Ovary (tissue), 9 donors: ENCODE results near the gene GPC1. TPM values are rescaled to one million over a fixed set of nuclear protein-coding genes. Genes with fewer than 3 reads are reported as not detected.

ENCODE experiments used
- DNase-seq, 5 donors: peaks; one replicate each; pipeline ENCODE4 v3.0.0-alpha.2; 2019 to 2020
- H3K27ac ChIP-seq, 2 donors: fragments of 200-600 bp; one replicate each; pipeline versions ENCODE4 v1.5.1 to v1.8.0; 2019 to 2022
- H3K27me3 ChIP-seq: fragments of 200-600 bp; one replicate; pipeline ENCODE4 v1.8.0; 2022
- H3K36me3 ChIP-seq: fragments of 200-600 bp; sonication (generic); one replicate; pipeline ENCODE4 v1.5.1; 2019
- H3K4me1 ChIP-seq: one replicate; pipeline ENCODE4 v1.8.1; 2013; ENCODE audit warnings: mild to moderate bottlenecking, moderate library complexity; ENCODE audit not compliant: insufficient read depth
- H3K4me3 ChIP-seq: fragments of 200-600 bp; sonication (generic); one replicate; pipeline ENCODE4 v1.5.1; 2017
- H3K9me3 ChIP-seq, 2 donors: fragments of 200-600 bp in 1 of 2; sonication (generic) in 1 of 2; one replicate each; pipeline versions ENCODE4 v1.5.1 to v1.8.1; 2013 to 2019; ENCODE audit warnings: mild to moderate bottlenecking in 1 of 2, moderate library complexity in 1 of 2
- EP300 ChIP-seq: sonication (generic); formaldehyde crosslinking; IDR thresholded peaks from one replicate; pipeline ENCODE4 v1.6.1; 2017; ENCODE audit warnings: antibody characterized with exemption
- POLR2A ChIP-seq: fragments of 450-650 bp; IDR thresholded peaks from one replicate; pipeline ENCODE4 v1.6.1; 2017; ENCODE audit warnings: antibody characterized with exemption, mild to moderate bottlenecking, moderate library complexity
- WGBS, 3 donors: extraction: QIAGEN DNeasy Blood & Tissue Kit in 1 of 3; methylation state at CpG; one replicate each; pipeline versions ENCODE4 v1.1.5 to v1.1.7; 2013 to 2017; 5-methylcytosine and 5-hydroxymethylcytosine counted together
- intact Hi-C, 4 donors: fragments of 100-400 bp; cut with DNase I; formaldehyde crosslinking; loops; one replicate each; pipeline versions ENCODE4 v1.11.0 to v1.15.1; 2022 to 2023
- polyA plus RNA-seq, 2 donors: library from polyadenylated mRNA; stranded (reverse); fragments of 200-250 nt in 1 of 2; fragments of 350-450 nt in 1 of 2; fragmentation: Illumina TruSeq in 1 of 2; extraction: RNeasy Lipid Tissue Mini Kit (QIAGEN cat#74804) in 1 of 2; gene quantifications; one replicate each; pipeline ENCODE4 v1.2.3, GENCODE V29; 2013 to 2014
- total RNA-seq, 7 donors: library from RNA; depleted of rRNA in 2 of 7; stranded (reverse); fragments of >200 nt in 2 of 7; fragmentation: NEBNext Ultra II Directional in 3 of 7; extraction: Animal tissue kit (Norgen Biotek cat#: 25700) in 3 of 7; gene quantifications; one replicate each; pipeline versions ENCODE4 v1.1.0 to v1.2.4, GENCODE V29; 2016 to 2023
- TF ChIP-seq, protein P1 (sequence below), 3 donors: fragments of 450-650 bp in 2 of 3; fragments of 200-600 bp in 1 of 3; IDR thresholded peaks; one replicate each; pipeline versions ENCODE4 v1.5.1 to v1.8.0; 2016 to 2022; ENCODE audit warnings: antibody characterized with exemption in 3 of 3, mild to moderate bottlenecking in 1 of 3
- donor health status: DM: no; HTN: no; CAD: no; lungs with moderate emphysema.
- donor health status: DM: no; HTN: no; CAD: no.
- donor health status: Bipolar disorder and iron deficiency.
- donor health status: DM: yes; HTN: yes; CAD: no.
- donor health status: DM: no; HTN: no; CAD: no.
- donor health status: DM: yes; HTN: yes; CAD: no.

GPC1 gene
- total and polyA plus RNA-seq, 9 donors = 2.9 to 149 (median 71.4) TPM

DNA sequence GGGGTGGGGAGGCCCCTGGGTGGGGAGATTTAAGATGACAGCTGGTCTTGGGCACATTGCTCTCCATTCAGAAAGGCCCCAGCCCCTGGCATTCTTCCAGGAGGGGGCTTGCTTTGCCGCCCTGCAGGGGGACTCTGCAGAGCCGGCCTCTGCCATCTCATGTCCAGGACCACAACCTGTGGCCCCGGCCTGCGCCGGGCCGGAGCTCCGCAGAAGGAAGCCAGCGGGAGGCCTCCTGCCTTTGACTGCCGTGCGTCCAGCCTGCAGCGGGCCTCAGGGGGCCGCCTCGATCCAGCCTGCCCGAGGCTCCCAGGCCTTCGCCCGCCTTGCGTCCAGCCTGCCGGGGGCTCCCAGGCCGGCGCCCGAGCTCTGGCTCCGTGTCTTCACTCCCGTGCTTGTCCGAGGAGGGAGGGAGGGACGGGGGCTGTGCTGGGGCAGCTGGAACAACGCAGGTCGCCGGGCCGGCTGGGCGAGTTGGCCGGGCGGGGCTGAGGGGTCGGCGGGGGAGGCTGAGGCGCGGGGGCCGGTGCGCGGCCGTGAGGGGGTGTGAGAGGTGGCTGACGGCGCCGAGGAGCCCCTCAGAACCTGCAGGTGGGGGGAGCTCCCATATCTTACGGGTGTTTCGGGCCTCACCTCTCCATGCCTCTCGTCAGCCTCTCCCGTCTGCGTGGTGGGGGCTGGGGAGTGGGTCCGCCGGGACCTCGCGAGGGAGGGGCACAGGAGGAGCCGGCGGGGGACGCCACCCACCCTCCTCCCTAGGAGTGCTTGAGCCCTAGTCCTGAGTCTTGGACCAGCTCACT is 20.4 kb downstream of the GPC1 start:
- peak; percentile 63 to 81 (median 70) for DNase-seq
- WGBS, 3 donors = 6 to 31% (median 8%) methylated on average over 12 to 55 of the region's 55 CpGs
- peaks cover 19% of the 10 kb centered on the region for H3K4me1 ChIP-seq

DNA sequence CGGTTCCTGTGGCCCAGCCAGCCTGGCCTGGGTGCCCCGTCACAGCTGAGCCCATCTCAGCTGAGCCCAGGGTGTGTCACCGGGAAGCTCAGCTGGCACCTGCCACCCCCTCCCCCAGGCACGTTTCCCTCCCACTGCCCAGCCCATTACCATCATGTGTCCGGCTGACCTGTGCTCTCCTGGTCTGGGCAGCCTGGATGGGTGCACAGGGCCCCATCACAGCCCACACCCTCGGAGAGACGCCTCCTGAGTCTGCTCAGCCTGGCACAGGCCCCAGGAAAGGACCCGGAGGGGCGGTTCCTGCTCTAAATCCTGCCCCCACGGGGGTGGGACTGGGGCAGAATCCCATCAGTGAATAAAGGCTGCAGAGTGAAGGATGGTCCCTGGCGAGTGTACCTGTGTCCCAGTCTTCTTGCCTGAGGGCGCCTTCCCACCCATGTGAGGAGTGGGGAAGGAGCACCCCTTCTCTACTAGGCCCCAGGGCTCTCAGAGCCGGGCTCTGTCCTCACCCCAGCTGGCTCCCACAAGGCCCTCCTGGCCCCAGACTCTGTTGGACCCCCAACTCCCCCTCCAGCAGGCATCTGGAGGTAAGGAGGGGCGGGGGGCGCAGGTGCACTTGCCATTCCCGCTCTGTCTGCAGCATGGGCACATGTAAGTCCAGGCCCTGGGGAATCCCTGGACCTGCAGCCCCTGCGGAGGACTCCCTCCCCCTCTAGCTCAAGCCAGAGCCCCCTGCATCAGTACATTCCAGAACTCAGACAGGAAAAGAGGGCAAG is 21.2 kb downstream of the GPC1 start:
- no peaks in the 10 kb centered on the region for H3K27me3 ChIP-seq
- peak overlapping the region in 1 of 2 donors; percentile 70 for H3K27ac ChIP-seq
- DNase-seq = peak in 3 of 5 donors; percentile 26 to 55 (median 46)
- 69 to 71% (median 70%) methylated on average over 17 of the region's 17 CpGs for WGBS, 3 donors
- TF ChIP-seq POLR2A (no peak), EP300 (no peak)
- TF ChIP-seq, protein P1, sequence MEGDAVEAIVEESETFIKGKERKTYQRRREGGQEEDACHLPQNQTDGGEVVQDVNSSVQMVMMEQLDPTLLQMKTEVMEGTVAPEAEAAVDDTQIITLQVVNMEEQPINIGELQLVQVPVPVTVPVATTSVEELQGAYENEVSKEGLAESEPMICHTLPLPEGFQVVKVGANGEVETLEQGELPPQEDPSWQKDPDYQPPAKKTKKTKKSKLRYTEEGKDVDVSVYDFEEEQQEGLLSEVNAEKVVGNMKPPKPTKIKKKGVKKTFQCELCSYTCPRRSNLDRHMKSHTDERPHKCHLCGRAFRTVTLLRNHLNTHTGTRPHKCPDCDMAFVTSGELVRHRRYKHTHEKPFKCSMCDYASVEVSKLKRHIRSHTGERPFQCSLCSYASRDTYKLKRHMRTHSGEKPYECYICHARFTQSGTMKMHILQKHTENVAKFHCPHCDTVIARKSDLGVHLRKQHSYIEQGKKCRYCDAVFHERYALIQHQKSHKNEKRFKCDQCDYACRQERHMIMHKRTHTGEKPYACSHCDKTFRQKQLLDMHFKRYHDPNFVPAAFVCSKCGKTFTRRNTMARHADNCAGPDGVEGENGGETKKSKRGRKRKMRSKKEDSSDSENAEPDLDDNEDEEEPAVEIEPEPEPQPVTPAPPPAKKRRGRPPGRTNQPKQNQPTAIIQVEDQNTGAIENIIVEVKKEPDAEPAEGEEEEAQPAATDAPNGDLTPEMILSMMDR (IDR thresholded peaks at IDR 0.05) = no peak
- no peak overlapping the region for H3K4me3 ChIP-seq
- no peaks in the 10 kb centered on the region for H3K9me3 ChIP-seq
- H3K36me3 ChIP-seq = no peaks in the 10 kb centered on the region
- H3K4me1 ChIP-seq = peaks cover 19% of the 10 kb centered on the region
- intact Hi-C loops = no loop called here

More for the DNA sequence above, 20.4 kb downstream of the GPC1 start:
- H3K4me3 ChIP-seq = peak overlapping the region; percentile 8
- no peaks in the 10 kb centered on the region for H3K9me3 ChIP-seq
- peak overlapping the region; percentile 56 to 70 for H3K27ac ChIP-seq
- no peak for TF ChIP-seq POLR2A
- TF ChIP-seq, protein P1 (IDR thresholded peaks at IDR 0.05) = no peak
- TF ChIP-seq EP300 = no peak
- intact Hi-C loops = no loop called here
- H3K27me3 ChIP-seq = no peaks in the 10 kb centered on the region
- no peaks in the 10 kb centered on the region for H3K36me3 ChIP-seq

DNA sequence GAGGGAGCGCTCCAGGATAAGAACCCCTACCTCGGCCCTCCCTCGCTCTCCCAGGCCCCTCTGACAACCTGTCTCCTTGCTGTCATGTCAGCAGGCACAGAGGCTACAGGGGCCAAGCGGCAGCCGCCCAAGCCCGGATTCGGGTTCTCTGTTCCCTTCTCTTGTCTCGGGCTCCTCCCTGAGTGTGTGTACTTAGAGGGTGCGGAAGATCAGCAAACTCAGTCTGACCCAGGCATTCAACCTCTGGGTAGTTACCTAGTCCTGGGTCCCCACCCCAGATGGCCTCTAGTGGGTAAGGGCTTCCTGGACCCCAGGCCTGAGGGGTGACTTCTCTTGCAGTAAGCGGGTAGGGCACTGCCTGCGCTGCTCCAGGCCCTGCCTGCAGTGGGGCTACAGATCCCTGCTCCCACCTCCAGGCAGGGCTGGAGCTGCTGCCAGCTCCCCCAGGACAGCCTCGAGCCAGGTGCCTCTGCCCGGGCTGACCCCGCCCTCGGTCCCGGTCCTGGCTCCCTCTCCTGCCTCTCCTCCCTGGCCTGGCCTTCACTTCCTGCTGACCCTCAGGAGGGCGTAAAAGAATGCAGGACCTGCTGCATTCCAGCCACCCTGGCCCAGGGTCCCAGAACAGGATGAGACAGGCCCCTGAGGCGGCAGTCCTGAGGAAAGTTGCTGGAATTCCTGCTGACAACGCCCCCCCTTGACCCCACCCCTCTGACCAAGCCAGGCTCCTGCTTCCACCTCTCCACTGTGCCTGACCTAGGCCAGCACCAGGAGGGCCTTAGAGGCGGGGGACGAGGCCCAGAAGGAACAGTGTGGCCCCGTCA is 22.0 kb downstream of the GPC1 start:
- DNase-seq = peak in 4 of 5 donors; percentile 11 to 41 (median 20)
- no peak overlapping the region for H3K27ac ChIP-seq
- no peaks in the 10 kb centered on the region for H3K36me3 ChIP-seq
- intact Hi-C loops = no loop called here
- no peaks in the 10 kb centered on the region for H3K27me3 ChIP-seq
- H3K4me3 ChIP-seq = no peak overlapping the region
- 72 to 78% (median 76%) methylated on average over 20 to 22 of the region's 22 CpGs for WGBS, 3 donors
- H3K4me1 ChIP-seq = peaks cover 15% of the 10 kb centered on the region
- TF ChIP-seq, protein P1 (IDR thresholded peaks at IDR 0.05) = no peak
- TF ChIP-seq EP300 (no peak), POLR2A (no peak)
- H3K9me3 ChIP-seq = no peaks in the 10 kb centered on the region
